Measurements from ENCODE around the gene SEMG1.

- TF ChIP-seq CTCF (optimal IDR thresholded peaks at IDR 0.05 in 1 of 3, IDR thresholded peaks at IDR 0.05 in 1 of 3, conservative IDR thresholded peaks at IDR 0.05 in 1 of 3; ENCODE audit: extremely low read depth in 1 of 3, insufficient read depth in 2 of 3, low read length in 3 of 3) (no peak), EZH2 (IDR thresholded peaks at IDR 0.05; ENCODE audit: low read length) (no peak)
Observed at GRCh38 chr20:45193331-45193730, 13.5 kb upstream of the SEMG1 start.
